ENCODE data around the gene P2RY2. TPM values are rescaled to one million over a fixed set of nuclear protein-coding genes. Genes with fewer than 3 reads are reported as not detected.

Gene P2RY2
- total RNA-seq, 1 experiment from 2014 or later: 1.2 TPM

- Mint-ChIP-seq H3K4me3 (no peak overlapping the region), H3K36me3 (no peaks in the 10 kb centered on the region), H3K4me1 (peaks cover 8% of the 10 kb centered on the region), H3K27ac (no peak overlapping the region), H3K27me3 (ENCODE audit: low read depth) (peaks cover 53% of the 10 kb centered on the region), H3K9me3 (no peaks in the 10 kb centered on the region)
- DNase-seq (ENCODE audit: low spot score) (no peak), ATAC-seq (no peak)
- TF ChIP-seq TEAD4 (CRISPR knock-in tag; IDR thresholded peaks at IDR 0.05) (no peak), ZNF317 (CRISPR knock-in tag; IDR thresholded peaks at IDR 0.05; ENCODE audit: borderline replicate concordance, low read depth) (no peak), PRDM15 (CRISPR knock-in tag; IDR thresholded peaks at IDR 0.05) (no peak), E2F5 (CRISPR knock-in tag; IDR thresholded peaks at IDR 0.05) (no peak), JAZF1 (CRISPR knock-in tag; IDR thresholded peaks at IDR 0.05) (no peak), PREB (CRISPR knock-in tag; IDR thresholded peaks at IDR 0.05; ENCODE audit: borderline replicate concordance) (no peak), E2F1 (CRISPR knock-in tag; IDR thresholded peaks at IDR 0.05) (no peak), PRRX2 (CRISPR knock-in tag; IDR thresholded peaks at IDR 0.05) (no peak), ZNF512 (CRISPR knock-in tag; IDR thresholded peaks at IDR 0.05; ENCODE audit: borderline replicate concordance) (no peak), AR (CRISPR knock-in tag; IDR thresholded peaks at IDR 0.05) (no peak), CREB1 (CRISPR knock-in tag; IDR thresholded peaks at IDR 0.05) (no peak), HMGXB4 (CRISPR knock-in tag; IDR thresholded peaks at IDR 0.05) (no peak), IRF2 (CRISPR knock-in tag; IDR thresholded peaks at IDR 0.05; ENCODE audit: borderline replicate concordance, low read depth) (no peak), ZNF219 (CRISPR knock-in tag; IDR thresholded peaks at IDR 0.05; ENCODE audit: borderline replicate concordance) (no peak), IRF1 (CRISPR knock-in tag; IDR thresholded peaks at IDR 0.05) (no peak), E2F4 (CRISPR knock-in tag; IDR thresholded peaks at IDR 0.05; ENCODE audit: borderline replicate concordance, low read depth) (no peak), SP1 (CRISPR knock-in tag; conservative IDR thresholded peaks at IDR 0.05) (no peak), CTCF (IDR thresholded peaks at IDR 0.05) (no peak)
- ChIA-PET POLR2A (no interaction called here), CTCF (interaction anchor here (0.6 to 2.9 kb wide), 4 partner anchors 15 to 30 kb away, joined by 3 to 27 read pairs (median 6); no protein-coding TSS in a partner anchor)
Measured at GRCh38 chr11:73221451-73221850, 3.4 kb downstream of the P2RY2 start.

Data from WTC11 (cell line).